DOHH2 (cell line): Measurements from ENCODE around the gene MGAT4C.

Experiments used
- CTCF ChIP-seq: fragments of 200-600 bp; sonication (generic); IDR thresholded peaks from one replicate; pipeline ENCODE4 v1.5.1; 2014; ENCODE audit warnings: antibody characterized with exemption, mild to moderate bottlenecking, low read depth, low read length; ENCODE audit not compliant: poor library complexity, severe bottlenecking
- EZH2phosphoT487 ChIP-seq: fragments of 200-600 bp; sonication (generic); IDR thresholded peaks from 2 replicates; pipeline ENCODE4 v1.6.1; 2017; ENCODE audit warnings: borderline replicate concordance, mild to moderate bottlenecking, antibody characterized with exemption, low read length, moderate library complexity, mixed read lengths

GRCh38 chr12:86249851-86250250, 6.3 kb downstream of the MGAT4C start:
- TF ChIP-seq CTCF (no peak), EZH2phosphoT487 (no peak)
